ENCODE results near the gene ICE1. TPM values are rescaled to one million over a fixed set of nuclear protein-coding genes. Genes with fewer than 3 reads are reported as not detected.

ICE1 gene
- total and polyA plus RNA-seq, 9 of the 15 experiments (the other 6 are each of a cell fraction or from before 2014, with no cell fraction given), result 4.9 to 47.4 (median 28.2) TPM

DNA sequence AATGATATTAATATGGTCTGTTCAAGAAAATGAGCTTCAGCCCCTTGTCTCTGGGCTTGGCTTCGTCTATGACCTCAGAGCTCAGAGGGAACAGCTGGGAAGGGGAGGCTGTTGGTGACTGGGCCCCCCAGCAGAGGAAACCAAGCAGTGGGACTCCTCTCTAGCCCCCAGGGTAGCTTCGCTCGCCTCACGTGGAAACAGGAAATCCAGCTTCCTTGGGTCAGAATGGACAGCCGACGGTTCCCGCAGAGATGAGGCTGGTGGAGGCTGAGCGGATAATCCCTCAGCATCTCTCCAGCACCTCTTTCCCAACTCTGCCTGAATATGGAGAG lies 37.2 kb upstream of the ICE1 start (continued):
- TF ChIP-seq, protein P1, sequence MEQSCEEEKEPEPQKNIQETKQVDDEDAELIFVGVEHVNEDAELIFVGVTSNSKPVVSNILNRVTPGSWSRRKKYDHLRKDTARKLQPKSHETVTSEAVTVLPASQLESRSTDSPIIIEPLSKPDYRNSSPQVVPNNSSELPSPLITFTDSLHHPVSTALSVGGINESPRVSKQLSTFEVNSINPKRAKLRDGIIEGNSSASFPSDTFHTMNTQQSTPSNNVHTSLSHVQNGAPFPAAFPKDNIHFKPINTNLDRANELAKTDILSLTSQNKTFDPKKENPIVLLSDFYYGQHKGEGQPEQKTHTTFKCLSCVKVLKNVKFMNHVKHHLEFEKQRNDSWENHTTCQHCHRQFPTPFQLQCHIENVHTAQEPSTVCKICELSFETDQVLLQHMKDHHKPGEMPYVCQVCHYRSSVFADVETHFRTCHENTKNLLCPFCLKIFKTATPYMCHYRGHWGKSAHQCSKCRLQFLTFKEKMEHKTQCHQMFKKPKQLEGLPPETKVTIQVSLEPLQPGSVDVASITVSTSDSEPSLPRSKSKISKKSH (CRISPR knock-in tag; IDR thresholded peaks at IDR 0.05), result no peak
- no peak for TF ChIP-seq SRSF3 (IDR thresholded peaks at IDR 0.05; ENCODE audit: insufficient read depth, low read length)

DNA sequence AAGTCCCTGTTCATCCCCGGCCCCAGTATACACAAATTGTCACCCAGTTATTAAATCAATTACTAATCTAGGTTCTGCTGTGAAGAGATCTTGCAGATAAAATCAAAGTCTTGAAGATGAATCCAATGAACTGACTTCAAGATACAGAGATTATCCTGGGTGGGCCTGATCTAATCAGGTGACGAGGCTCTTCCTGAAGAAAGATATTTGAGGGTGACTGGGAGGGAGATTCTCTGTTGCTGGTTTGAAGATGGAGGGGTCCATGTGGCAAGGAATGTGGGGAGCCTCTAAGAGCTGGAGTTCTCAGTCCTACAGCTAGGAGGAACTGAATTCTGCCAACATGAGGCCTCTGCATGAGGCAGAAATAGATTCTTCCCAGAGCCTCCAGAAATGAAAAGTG lies 36.1 kb upstream of the ICE1 start:
- no peak overlapping the region for H3K9ac ChIP-seq (ENCODE audit: insufficient read depth in 1 of 2, low read depth in 2 of 2, low read length in 2 of 2)
- CTCF ChIA-PET (ENCODE audit: low intra/inter-chr PET ratio), result interaction anchor here (0.5 kb wide), 1 partner anchor 447 kb away, joined by 4 read pairs; no protein-coding TSS in a partner anchor
- H3K36me3 ChIP-seq (ENCODE audit: control insufficient read depth, insufficient read depth, low read length), result no peaks in the 10 kb centered on the region
- FAIRE-seq (peak; percentile 11), ATAC-seq (no peak), DNase-seq (ENCODE audit: extremely low read depth in 1 of 4, low spot score in 3 of 4) (no peak)
- no peaks in the 10 kb centered on the region for H3K9me1 ChIP-seq (ENCODE audit: control insufficient read depth, insufficient read depth, low read length)
- peaks cover 13% of the 10 kb centered on the region in 2 experiments; a peak in 3 of 5 replicates for H3K27me3 ChIP-seq (ENCODE audit: control insufficient read depth in 2 of 2, insufficient read depth in 2 of 2, low read length in 2 of 2)
- no peak overlapping the region for H3K4me2 ChIP-seq (ENCODE audit: insufficient read depth, low read length)
- in situ Hi-C loops (cut with MboI) (no loop called here), intact Hi-C loops (cut with micrococcal nuclease) (no loop called here)
- WGBS (ENCODE audit: insufficient coverage, low coverage, missing lambda C conversion rate), result 5% methylated on average over 2 of the region's 2 CpGs
- no peaks in the 10 kb centered on the region for H3K79me2 ChIP-seq (ENCODE audit: control insufficient read depth, insufficient read depth, low read length)
- H2AFZ ChIP-seq (ENCODE audit: low read depth, low read length), result no peak overlapping the region
- H4K20me1 ChIP-seq (replicated peaks; ENCODE audit: control insufficient read depth, insufficient read depth, low read length), result no peaks in the 10 kb centered on the region
- H3K4me3 ChIP-seq, result no peak overlapping the region
- BruUV-seq (replicated peaks), result no TSS peak
- no peak overlapping the region for H3K27ac ChIP-seq (ENCODE audit: extremely low read depth, low read depth, low read length)
- POLR2A ChIA-PET, result no interaction called here
- TF ChIP-seq IRF2 (CRISPR knock-in tag; IDR thresholded peaks at IDR 0.05), result no peak
- TF ChIP-seq ZNF134 (CRISPR knock-in tag; conservative IDR thresholded peaks at IDR 0.05), result peak; percentile 98
- TF ChIP-seq, protein P1 (CRISPR knock-in tag; IDR thresholded peaks at IDR 0.05), result no peak
- TF ChIP-seq SLC30A9 (CRISPR knock-in tag; IDR thresholded peaks at IDR 0.05), result no peak
- no peak for TF ChIP-seq ZNF57 (CRISPR knock-in tag; IDR thresholded peaks at IDR 0.05)
- TF ChIP-seq SREBF2 (CRISPR knock-in tag; IDR thresholded peaks at IDR 0.05), result no peak
- no peak for TF ChIP-seq RHOXF2B (CRISPR knock-in tag; conservative IDR thresholded peaks at IDR 0.05)
- TF ChIP-seq RBM25 (IDR thresholded peaks at IDR 0.05; ENCODE audit: low read depth, low read length, severe bottlenecking), result peak; percentile 70
- TF ChIP-seq, protein P2, sequence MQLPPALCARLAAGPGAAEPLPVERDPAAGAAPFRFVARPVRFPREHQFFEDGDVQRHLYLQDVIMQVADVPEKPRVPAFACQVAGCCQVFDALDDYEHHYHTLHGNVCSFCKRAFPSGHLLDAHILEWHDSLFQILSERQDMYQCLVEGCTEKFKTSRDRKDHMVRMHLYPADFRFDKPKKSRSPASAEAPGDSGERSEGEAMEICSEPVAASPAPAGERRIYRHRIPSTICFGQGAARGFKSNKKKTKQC (CRISPR knock-in tag; IDR thresholded peaks at IDR 0.05), result no peak
- TF ChIP-seq TAF9B (IDR thresholded peaks at IDR 0.05; ENCODE audit: partially characterized antibody), result no peak
- no peak for TF ChIP-seq ZKSCAN1 (IDR thresholded peaks at IDR 0.05; ENCODE audit: low read depth, low read length)
- TF ChIP-seq EWSR1 (IDR thresholded peaks at IDR 0.05; ENCODE audit: borderline replicate concordance, low read depth, partially characterized antibody), result no peak
- no peaks in the 10 kb centered on the region for H3K9me3 ChIP-seq (replicated peaks; ENCODE audit: control insufficient read depth, insufficient read depth, low read depth, low read length)
- no peaks in the 10 kb centered on the region for H3K4me1 ChIP-seq (replicated peaks in 1 of 2; ENCODE audit: control insufficient read depth in 2 of 2, insufficient read depth in 2 of 2, low read length in 2 of 2)

All from K562 (cell line).